HFFc6 (cell line): ENCODE data around the gene CACNA1C. TPM values are rescaled to one million over a fixed set of nuclear protein-coding genes. Genes with fewer than 3 reads are reported as not detected.

Experiments used
- DNase-seq: peaks from one replicate; pipeline ENCODE4 v3.0.0-alpha.2; 2018
- H3K27ac Mint-ChIP-seq: 2 replicates; pipeline ENCODE4 v1.8.0; 2020; ENCODE audit warnings: mild to moderate bottlenecking, mixed read lengths
- H3K27me3 Mint-ChIP-seq: 2 replicates; pipeline ENCODE4 v1.8.0; 2021; ENCODE audit warnings: mild to moderate bottlenecking, moderate library complexity, mixed read lengths; ENCODE audit not compliant: insufficient read depth
- H3K36me3 Mint-ChIP-seq: 2 replicates; pipeline ENCODE4 v1.8.0; 2021; ENCODE audit warnings: low read depth, mixed read lengths
- H3K4me1 Mint-ChIP-seq: 2 replicates; pipeline ENCODE4 v1.8.0; 2020; ENCODE audit warnings: low read depth, mixed read lengths
- H3K4me3 Mint-ChIP-seq: 2 replicates; pipeline ENCODE4 v1.8.0; 2020; ENCODE audit warnings: mild to moderate bottlenecking, moderate library complexity, mixed read lengths
- H3K9me3 Mint-ChIP-seq: 2 replicates; pipeline ENCODE4 v1.8.0; 2020; ENCODE audit warnings: mild to moderate bottlenecking, mixed read lengths
- total RNA-seq, 6 experiments: library from RNA; stranded (reverse); fragmentation: NEBNext Ultra II Directional; extraction: Animal tissue kit (Norgen Biotek cat#: 25700); gene quantifications; 2 replicates in 1 of 6; 3 replicates in 5 of 6; pipeline ENCODE4 v1.2.3, GENCODE V29; 2021
- TF ChIP-seq, protein P1 (sequence below): fragments of 200-600 bp; sonication (generic); IDR thresholded peaks from 2 replicates; pipeline ENCODE4 v1.5.0; 2021; ENCODE audit warnings: antibody characterized with exemption, mild to moderate bottlenecking

The CACNA1C gene
- total RNA-seq, 6 experiments from 2014 or later: 6.7 to 11.5 (median 10.6) TPM

DNA sequence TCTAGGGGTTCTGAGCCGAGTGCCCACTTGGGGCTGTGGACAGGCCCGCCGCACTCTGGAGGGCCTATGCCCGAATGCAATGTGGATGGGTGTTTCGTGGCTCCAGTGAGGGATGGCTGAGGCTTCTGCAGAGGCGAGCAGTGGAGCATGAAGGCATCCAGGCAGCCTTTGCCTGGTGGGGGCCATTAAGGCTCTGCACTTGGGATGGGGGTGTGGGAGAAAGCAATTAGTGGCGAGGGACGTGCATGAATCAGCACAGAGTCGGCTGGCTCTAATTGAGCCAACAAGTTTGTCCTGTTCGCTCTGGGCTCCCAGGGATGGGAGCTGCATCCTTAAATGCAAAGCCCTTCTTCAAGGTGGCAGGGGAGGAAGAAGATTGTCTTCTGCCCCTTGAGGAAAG is 395.1 kb downstream of the CACNA1C start:
- no peak overlapping the region for H3K27ac Mint-ChIP-seq
- H3K36me3 Mint-ChIP-seq: no peaks in the 10 kb centered on the region
- H3K9me3 Mint-ChIP-seq: no peaks in the 10 kb centered on the region
- H3K27me3 Mint-ChIP-seq: peaks cover 5% of the 10 kb centered on the region
- no peak overlapping the region for H3K4me3 Mint-ChIP-seq
- TF ChIP-seq, protein P1, sequence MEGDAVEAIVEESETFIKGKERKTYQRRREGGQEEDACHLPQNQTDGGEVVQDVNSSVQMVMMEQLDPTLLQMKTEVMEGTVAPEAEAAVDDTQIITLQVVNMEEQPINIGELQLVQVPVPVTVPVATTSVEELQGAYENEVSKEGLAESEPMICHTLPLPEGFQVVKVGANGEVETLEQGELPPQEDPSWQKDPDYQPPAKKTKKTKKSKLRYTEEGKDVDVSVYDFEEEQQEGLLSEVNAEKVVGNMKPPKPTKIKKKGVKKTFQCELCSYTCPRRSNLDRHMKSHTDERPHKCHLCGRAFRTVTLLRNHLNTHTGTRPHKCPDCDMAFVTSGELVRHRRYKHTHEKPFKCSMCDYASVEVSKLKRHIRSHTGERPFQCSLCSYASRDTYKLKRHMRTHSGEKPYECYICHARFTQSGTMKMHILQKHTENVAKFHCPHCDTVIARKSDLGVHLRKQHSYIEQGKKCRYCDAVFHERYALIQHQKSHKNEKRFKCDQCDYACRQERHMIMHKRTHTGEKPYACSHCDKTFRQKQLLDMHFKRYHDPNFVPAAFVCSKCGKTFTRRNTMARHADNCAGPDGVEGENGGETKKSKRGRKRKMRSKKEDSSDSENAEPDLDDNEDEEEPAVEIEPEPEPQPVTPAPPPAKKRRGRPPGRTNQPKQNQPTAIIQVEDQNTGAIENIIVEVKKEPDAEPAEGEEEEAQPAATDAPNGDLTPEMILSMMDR: no peak
- DNase-seq: no peak
- H3K4me1 Mint-ChIP-seq: peaks cover 12% of the 10 kb centered on the region

- H3K36me3 Mint-ChIP-seq: no peaks in the 10 kb centered on the region
- TF ChIP-seq, protein P1: no peak
- DNase-seq: no peak
- peaks cover 12% of the 10 kb centered on the region for H3K4me1 Mint-ChIP-seq
- no peak overlapping the region for H3K27ac Mint-ChIP-seq
- peaks cover 2% of the 10 kb centered on the region for H3K27me3 Mint-ChIP-seq
- H3K9me3 Mint-ChIP-seq: no peaks in the 10 kb centered on the region
- no peak overlapping the region for H3K4me3 Mint-ChIP-seq
Measured at GRCh38 chr12:2449586-2449985, 396.8 kb downstream of the CACNA1C start.

GRCh38 chr12:2450553-2450952 is 397.8 kb downstream of the CACNA1C start:
- Mint-ChIP-seq H3K9me3 (no peaks in the 10 kb centered on the region), H3K27ac (no peak overlapping the region), H3K4me1 (peaks cover 12% of the 10 kb centered on the region), H3K27me3 (peaks cover 2% of the 10 kb centered on the region), H3K36me3 (no peaks in the 10 kb centered on the region), H3K4me3 (no peak overlapping the region)
- DNase-seq: no peak
- TF ChIP-seq, protein P1: no peak

GRCh38 chr12:2451025-2451424 is 398.2 kb downstream of the CACNA1C start:
- TF ChIP-seq, protein P1: no peak
- Mint-ChIP-seq H3K9me3 (no peaks in the 10 kb centered on the region), H3K27ac (no peak overlapping the region), H3K4me3 (no peak overlapping the region), H3K4me1 (peaks cover 12% of the 10 kb centered on the region), H3K36me3 (no peaks in the 10 kb centered on the region), H3K27me3 (peaks cover 2% of the 10 kb centered on the region)
- DNase-seq: peak; percentile 7

- H3K9me3 Mint-ChIP-seq: no peaks in the 10 kb centered on the region
- no peak overlapping the region for H3K27ac Mint-ChIP-seq
- DNase-seq: no peak
- H3K36me3 Mint-ChIP-seq: no peaks in the 10 kb centered on the region
- H3K4me1 Mint-ChIP-seq: peaks cover 12% of the 10 kb centered on the region
- no peak overlapping the region for H3K4me3 Mint-ChIP-seq
- TF ChIP-seq, protein P1: no peak
- H3K27me3 Mint-ChIP-seq: peaks cover 2% of the 10 kb centered on the region
Measured at GRCh38 chr12:2451497-2451896, 398.7 kb downstream of the CACNA1C start.
